HG03558 (cell line): ENCODE measurements around the gene MAN2A1.
"Not testable (repeated sequence)": the region's sequence is repeated elsewhere in the genome, so short reads cannot be mapped to it uniquely, and the experiment has no call there.

Source experiments
- ATAC-seq: cut with Tn5 transposase; IDR thresholded peaks from one replicate; pipeline ENCODE4 v1.9.1; 2021; ENCODE audit warnings: moderate number of reproducible peaks; ENCODE audit not compliant: unreplicated experiment; ENCODE audit errors: extremely low read depth

The MAN2A1 gene

DNA sequence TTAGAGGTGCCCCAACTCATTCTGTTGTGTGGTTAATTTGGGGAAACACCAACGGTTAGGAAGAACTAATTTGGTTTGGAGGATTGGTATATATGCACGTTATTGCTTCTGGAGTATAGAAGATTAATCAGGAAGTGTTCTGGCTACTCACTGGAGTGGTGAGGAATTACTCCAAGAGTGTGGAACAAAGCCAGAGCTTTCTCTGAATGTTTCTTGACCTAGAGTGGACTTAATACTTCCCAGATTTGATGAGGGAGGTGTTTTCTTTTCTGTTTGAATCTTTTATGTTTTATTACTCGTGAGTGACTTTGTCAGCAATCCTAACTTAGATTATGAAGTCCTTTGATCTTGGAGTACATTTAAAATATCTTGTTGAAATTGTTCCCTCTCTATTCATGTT lies 163.7 kb downstream of the MAN2A1 start:
- ATAC-seq: no peak

DNA sequence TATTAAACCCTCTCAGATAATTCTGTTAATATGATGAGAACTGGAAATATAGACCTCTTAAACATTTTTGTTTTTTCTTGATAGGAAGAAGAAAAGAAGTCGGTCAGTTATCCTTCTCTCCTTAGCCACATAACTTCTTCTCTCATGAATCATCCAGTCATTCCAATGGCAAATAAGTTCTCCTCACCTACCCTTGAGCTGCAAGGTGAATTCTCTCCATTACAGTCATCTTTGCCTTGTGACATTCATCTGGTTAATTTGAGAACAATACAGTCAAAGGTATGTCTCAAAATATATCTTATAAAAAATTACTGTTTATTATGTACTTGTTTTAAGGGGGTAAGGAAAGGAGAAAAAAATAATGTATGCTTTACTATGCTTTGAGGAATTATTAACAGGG lies 165.3 kb downstream of the MAN2A1 start:
- ATAC-seq: no peak

DNA sequence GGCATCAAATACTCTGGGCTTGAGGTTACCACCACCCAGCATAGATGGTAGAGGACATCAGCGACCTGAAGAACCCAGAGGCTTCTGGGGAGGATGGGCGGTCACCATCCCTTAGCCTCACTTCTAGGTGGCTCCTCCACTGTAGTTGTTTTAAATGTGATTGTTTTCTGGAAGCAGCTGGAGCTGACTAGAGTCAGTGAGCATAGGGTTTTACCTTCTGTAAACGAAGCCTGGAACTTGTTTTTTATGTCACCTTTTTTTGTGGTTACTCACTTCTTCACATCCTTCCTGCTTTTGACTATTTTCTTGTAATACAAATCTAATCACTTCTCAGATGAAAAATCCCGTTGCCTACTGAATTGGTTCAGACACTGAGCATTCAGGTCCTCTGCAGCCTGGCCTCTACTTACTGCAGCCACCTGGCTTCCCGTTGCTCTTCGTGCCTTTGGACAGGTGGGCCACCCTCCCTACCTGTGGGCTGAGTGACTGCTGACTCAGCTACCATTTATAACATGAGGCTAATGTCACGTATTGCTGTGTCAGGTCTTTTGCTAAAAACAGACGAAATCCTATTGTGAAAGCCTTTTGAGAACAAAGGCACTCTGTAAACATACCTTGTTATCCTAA lies 167.8 kb downstream of the MAN2A1 start:
- no peak for ATAC-seq

DNA sequence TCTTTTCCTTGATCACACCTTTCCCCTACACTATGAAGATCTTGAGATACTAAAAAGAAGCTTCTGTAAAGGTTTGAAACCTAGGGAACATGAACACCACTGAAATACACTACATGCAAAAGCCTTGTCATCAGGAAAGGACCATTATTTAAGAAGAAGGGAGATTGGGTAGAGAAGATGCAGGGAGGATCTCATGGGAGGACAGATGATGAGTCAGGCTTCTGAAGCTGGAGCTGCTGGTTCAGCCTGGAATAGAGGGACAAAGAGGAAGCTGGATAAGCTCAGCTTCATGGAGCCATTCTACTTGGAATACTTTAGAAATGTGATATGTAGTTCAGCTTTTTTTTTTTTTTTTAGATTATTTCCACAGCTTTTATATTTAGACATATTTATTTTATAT lies 169.8 kb downstream of the MAN2A1 start:
- no peak for ATAC-seq

DNA sequence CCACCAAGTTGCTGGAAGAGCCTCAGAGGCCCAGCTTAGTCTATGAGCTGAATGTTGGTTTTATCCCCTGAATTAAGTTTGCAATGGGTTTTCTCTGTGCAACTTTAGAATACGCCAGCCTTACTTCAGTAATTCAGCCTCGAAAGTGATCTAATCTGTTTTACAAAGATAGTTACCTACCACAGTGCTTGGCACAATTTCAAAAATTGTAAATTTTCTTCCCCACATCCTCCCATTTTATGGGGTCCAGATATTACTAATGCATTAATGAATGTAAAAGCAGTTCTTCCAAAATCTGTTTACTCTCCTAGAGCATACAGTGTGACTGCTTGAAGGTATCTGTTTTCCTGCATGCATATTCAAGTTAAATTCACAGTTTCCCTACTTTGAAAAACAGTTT lies 172.6 kb downstream of the MAN2A1 start:
- ATAC-seq: no peak

DNA sequence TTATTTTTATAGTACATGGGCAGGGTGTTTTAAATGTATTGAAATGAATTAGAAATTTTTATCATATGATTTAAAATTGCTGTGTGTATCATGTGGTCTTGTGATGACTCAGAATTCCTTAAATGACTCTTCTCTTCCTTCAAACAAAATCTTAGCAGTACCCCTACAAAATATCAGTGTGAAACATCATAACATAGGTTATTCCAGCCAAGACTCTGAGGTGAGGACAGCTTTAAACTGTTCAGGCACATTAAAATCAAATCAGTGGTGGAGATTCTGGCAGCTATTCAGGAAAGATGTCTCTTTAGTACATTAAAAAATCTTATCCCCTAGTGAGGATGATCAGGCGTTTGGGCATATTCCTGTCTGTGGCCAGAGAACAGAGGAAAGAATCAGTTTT lies 174.0 kb downstream of the MAN2A1 start:
- ATAC-seq: peak; percentile 52

DNA sequence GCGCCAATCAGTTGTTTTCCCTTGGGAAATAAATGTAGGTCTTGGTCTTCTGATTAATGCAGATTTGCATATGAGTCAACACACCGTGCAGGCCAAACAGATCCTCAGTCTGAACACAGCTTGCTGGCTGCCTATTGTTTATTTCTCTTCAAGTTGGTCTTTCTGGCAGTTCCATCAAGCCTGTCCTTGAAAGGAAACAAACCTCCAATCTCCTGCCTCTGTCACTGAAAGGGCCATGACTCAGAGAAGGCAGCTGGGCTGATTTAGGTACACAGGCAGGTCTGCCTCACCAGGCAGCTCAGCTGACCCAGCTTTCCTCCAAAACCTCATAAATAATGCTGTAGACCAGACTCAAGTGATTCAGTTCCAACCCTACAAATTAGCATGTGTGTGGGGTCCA lies 175.9 kb downstream of the MAN2A1 start:
- ATAC-seq: no peak

DNA sequence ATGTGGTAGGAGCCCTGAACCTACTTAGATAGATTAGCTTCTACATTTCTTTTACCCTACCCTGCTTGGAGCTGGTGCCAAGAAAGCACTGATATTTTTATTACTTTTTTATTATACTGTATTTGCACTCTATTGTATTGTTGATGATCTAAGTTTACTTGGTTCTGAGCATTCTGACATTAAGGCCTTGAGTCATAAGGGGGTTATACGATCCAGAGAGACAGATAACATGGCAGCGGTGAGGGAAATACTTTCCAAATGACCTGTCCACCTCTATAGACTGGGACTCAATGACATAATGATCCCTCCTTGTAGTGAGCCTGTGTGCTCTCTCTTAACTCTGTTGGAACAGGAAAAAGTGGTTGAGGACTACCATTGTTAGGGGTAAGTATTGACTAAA lies 176.3 kb downstream of the MAN2A1 start:
- ATAC-seq: no peak

DNA sequence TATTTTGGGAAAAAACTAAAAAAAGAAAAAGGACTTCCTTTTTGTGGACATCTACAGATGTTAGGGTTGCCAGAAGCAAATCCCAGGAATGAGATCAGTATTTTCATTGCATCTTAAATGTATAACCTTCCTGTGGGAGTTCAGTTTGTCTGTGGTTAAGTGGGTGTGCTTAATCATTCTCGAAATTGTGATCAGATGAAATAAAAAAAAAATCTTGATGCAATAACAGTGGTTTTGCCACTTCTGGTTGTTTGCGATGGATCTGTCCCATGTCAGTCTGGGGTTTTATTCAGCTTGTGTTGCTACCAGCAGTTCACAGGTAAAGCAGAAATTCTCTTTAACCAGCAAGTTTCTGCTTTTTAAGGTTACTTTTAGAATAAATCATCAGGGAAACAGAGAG lies 179.0 kb downstream of the MAN2A1 start:
- no peak for ATAC-seq

DNA sequence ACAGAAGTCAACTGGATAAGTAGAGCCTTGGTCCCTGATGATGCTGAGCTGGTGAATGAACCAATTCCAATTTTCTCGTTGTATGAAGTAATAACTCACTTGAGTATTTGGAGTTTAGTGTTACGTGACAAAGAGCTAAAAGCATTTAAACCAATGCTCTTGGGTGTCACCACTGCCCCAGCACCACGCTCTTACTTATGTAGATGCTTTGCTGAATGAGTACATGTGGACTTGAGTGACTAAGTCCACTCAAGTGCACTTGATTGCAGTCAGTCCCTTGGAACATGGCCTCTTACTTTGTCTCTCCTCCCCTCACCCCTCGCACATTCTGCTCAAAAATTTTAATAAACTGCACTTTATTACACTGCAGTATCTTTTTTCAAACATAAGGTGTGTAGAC lies 184.0 kb downstream of the MAN2A1 start:
- ATAC-seq: no peak

DNA sequence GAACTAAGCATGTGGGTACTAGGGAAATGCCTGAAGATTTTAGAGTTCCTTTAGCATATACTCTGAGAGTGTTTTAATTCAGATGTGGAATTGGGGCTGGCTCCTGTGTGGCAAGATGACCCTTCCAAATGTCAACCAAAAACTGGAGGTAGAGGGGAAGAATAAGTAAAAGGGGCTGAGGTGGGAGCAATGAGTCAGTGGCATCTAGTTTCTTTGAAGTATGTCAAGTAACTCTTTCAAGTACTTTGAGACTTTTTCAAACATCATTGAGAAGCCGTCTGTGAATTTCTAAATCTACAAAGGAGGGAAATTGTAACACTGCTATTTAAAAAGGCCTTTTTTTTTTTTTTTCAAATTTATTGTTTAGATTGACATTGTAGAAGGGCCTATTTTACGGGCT lies 184.4 kb downstream of the MAN2A1 start:
- ATAC-seq: no peak

DNA sequence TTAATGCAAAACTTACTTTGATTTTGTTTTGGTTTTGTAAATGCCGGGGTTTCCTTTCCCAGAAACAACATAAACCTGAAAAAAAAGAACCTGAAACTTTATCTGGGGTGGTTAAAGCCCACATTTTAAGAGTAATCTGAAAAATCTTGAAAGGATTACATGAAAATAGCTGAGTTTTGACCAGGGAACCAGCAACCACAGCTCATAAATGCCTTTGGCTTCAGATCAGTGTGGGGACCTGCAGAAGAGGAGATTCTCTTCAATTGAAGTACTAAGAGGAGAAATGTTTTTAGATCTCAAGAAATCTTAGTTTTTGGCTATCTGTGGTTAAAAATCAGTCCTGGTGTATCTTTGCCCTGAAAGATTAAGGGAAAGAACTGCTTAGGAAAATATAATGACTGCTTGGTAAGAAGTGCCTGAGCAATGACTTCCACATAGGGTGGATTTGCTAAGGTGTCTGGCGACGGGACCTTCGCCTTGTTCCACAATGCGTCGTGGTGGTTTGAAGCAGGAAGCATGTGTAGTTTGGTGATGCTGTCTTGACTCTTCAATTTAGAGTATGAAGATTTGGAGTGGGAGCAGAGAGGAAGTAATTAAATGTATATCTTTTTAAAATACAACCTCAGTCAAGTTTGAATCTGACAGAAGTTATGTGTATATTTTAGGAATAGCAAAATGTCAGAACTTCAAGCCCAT lies 186.5 kb downstream of the MAN2A1 start:
- ATAC-seq: no peak

DNA sequence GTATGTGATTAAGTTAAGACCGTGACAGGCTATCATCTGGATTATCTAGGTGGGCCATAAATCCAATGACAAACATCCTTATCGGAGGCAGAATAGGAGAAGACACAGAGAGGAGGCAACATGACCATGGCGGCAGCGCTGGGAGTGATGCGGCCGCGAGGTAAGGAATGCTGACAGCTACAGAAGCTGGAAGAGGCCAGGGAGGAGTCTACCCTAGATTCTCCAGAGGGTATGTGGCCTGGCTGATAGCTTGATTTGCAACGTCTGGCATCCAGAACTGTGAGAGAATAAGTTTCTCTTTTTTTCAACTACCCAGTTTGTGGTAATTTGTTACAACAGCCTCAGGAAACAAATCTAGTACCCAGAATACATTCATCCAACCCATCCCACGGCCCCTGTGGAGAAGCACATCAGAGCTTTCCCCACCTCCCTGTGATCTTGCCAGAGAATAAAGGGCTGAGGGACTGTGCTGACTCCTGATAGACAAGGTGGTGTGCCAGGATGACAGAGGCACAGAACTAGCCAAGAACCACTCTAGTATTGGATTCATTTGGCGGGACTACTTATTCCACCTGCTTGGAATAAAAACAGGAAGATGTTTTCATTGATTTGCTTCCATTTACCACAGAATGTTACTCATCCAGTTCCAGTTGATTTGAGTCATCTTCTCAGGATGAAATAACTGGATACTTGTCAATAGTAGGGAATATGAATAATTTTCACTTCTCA lies 187.4 kb downstream of the MAN2A1 start:
- ATAC-seq: no peak

DNA sequence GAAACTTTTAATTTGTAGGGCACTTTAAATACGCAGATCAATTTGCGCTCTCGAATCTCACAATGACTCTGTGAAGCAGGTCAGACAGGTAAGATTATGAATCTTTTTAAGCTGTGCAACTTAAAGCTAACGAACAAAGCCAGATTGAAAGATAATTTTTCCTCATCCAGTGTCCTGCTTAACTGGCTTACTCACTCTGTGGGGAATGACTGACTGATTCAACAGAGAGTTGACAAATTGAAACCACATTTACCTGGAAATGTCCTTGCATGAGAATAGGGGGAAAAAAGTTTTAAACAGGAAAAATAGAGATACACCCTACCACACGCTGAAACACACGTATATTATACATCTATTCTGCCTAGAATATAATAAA lies 187.9 kb downstream of the MAN2A1 start:
- no peak for ATAC-seq

DNA sequence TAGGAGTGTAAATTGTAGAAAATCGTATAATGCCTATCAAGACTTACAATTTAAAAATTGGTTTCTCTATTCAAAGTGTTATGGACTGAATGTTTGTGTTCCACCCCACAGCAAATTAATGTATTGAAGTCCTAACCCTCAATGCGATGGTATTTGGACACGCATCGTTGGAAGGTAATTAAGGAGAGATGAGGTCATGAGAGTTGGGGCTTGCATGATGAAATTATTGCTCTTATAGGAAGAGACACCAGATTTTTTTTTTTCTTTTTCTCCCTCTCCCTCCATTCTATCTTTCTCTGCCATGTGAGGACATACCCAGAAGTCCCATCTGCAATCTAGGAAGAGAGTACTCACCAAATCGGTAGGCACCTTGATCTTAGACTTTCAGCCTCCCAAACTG lies 189.2 kb downstream of the MAN2A1 start:
- ATAC-seq: no peak

DNA sequence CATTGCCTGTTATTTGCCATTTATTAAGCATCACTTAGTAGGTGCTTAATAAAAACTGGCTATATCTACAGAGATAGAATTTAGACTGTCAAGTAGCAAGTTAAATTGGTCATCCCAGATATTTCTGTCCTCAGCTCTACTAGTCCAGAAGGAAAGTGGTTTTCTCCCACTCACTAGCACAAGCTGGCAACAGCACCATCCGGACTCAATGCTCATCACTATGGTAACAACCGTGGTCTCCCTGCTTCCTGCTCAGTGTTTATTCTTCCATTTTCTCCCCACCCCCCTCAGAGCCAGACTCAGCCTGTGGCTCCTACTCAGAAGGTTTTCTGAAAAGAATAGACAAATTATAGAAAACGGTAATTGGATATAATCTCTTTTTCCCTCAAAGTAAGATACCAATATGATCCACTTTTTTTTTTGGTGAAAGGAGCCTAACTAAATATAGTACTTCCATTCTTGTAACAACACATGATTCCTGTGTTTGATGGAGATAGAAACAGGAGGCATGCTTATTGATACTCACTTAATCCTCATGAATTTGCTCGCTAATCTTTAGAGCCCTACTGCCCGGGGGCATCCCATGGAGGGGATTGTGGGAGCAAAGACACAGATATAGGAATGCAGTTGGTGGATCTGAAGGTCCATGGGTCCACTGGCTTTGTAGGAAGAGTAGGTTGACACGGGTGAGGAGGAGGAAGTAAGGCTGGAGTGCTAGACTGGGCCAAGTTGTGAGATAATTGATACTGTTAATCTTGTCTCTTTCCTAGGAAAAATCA lies 191.4 kb downstream of the MAN2A1 start:
- ATAC-seq: no peak

DNA sequence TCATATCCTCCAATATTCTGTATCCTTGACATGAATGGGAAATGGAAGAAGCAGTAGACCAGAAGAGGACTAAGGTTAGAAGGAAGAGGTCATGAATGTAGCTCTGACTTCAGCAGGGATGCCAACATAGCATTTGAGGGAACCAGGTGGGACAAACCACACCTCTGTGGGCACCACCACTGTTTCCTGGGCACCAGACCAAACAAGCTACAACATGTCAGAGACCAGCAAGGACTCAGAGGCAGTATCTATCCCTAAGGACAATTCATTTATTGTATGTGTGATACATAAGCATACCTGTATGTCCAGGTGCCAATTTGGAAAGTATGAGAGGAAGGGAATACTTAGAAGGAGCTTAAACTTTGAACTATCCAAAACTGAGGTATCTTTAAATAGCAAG lies 192.8 kb downstream of the MAN2A1 start:
- no peak for ATAC-seq

DNA sequence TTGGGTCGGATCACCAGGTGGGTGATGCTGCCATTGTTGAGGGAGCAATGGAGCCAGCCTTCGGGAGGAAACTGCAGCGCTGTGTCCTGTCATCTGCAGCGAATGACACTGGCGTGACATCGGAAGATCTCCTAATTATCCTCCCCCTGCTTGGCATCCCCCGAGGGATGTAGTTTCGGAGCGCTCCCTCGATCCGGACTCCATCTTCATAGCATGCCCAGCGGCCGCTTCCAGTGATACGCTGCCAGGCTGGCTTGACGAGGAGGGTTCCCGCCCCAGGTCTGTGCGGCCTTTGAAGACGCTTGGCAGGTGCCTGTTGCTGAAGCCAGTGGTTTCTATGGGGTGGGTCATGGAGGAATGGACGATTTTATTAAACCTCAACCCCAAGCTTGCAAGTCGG lies 194.9 kb downstream of the MAN2A1 start:
- ATAC-seq: no peak

DNA sequence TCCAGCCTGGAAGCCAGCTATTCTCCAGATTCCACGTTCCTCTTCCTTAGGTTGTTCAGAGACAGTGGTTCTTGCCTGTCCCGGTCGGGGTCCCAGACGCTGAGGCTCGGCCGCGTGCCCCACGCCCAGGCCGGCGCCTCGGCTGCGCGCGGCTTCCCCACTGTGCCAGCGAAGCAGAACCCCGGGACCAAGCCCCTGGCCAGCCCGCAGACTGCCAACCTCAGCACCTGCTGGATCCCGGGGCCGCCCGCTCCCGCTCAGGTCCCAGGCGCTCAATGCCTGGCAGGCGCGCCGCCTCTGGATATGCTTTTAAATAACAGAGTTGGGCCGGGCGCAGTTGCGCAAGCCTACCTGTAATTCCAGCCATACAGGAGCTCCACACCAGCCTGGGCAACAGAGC lies 195.5 kb downstream of the MAN2A1 start:
- no peak for ATAC-seq

DNA sequence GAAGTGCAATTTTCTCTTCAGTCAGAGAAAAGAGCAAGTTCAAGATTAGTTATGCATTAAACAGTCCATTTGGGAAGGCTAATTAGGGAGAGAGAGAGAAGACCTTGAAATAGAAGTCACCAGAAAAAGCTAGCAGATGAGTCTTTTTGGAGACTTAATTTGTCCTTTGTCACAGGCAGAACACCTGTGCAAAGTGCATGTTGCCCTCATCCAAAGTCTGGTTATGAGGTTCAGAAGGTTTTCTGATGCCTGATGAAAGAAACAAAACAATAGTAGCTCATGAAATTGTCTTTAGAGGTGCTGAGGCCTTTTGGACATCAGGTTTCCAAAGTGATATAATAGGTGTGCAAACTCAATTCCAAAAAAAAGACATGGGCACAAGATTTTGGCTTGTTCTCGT lies 199.3 kb downstream of the MAN2A1 start:
- ATAC-seq: no peak

DNA sequence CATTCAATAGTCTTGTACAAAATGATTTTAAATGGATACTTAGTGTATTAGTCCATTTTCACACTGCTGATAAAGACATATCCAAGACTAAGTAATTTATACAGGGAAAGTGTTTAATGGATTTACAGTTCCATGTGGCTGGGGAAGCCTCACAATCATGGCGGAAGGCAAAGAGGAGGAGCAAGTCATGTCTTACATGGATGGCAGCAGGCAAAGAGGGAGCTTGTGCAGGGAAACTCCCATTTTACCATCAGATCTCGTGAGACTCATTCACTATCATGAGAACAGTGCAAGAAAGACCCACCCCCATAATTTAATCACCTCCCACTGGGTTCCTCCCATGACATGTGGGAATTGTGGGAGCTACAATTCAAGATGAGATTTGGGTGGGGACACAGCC lies 203.5 kb downstream of the MAN2A1 start:
- ATAC-seq: not testable (repeated sequence)
